Endodermal cell (in vitro differentiated cells): ENCODE data around the gene ZNF688. TPM values are rescaled to one million over a fixed set of nuclear protein-coding genes. Genes with fewer than 3 reads are reported as not detected.
A peak's percentile ranks its signal among the peaks of the same experiment; 100 is the strongest.

Source experiments
- DNase-seq: peaks from one replicate; pipeline ENCODE4 v3.0.0-alpha.2; 2017
- H3K27ac ChIP-seq: 2 replicates; pipeline ENCODE4 v1.5.1; 2013; ENCODE audit warnings: mild to moderate bottlenecking, low read depth, low read length, moderate library complexity
- H3K27me3 ChIP-seq: 2 replicates; pipeline ENCODE4 v1.6.1; 2013; ENCODE audit warnings: mild to moderate bottlenecking, low read length, moderate library complexity; ENCODE audit not compliant: insufficient read depth, control insufficient read depth, poor library complexity, severe bottlenecking
- H3K36me3 ChIP-seq: 2 replicates; pipeline ENCODE4 v1.7.0; 2013; ENCODE audit warnings: mild to moderate bottlenecking, low read length, moderate library complexity; ENCODE audit not compliant: control insufficient read depth, insufficient read depth
- H3K4me1 ChIP-seq: one replicate; pipeline ENCODE4 v1.7.0; 2013; ENCODE audit warnings: low read length; ENCODE audit not compliant: control insufficient read depth, insufficient read depth
- H3K4me3 ChIP-seq: 2 replicates; pipeline ENCODE4 v1.5.1; 2013; ENCODE audit warnings: mild to moderate bottlenecking, low read length, moderate library complexity
- H3K9ac ChIP-seq: 2 replicates; pipeline ENCODE4 v1.6.1; 2013; ENCODE audit warnings: mild to moderate bottlenecking, low read length, moderate library complexity; ENCODE audit not compliant: poor library complexity, severe bottlenecking; ENCODE audit errors: extremely low read depth
- H3K9me3 ChIP-seq: 2 replicates; pipeline ENCODE4 v1.6.1; 2013; ENCODE audit warnings: mild to moderate bottlenecking, low read length, moderate library complexity; ENCODE audit not compliant: control insufficient read depth
- H3K27ac Mint-ChIP-seq: 2 replicates; pipeline ENCODE4 v1.8.0; 2020; ENCODE audit warnings: mixed read lengths
- H3K27me3 Mint-ChIP-seq: 2 replicates; pipeline ENCODE4 v1.8.0; 2021; ENCODE audit warnings: mild to moderate bottlenecking, mixed read lengths; ENCODE audit not compliant: insufficient read depth
- H3K36me3 Mint-ChIP-seq: 2 replicates; pipeline ENCODE4 v1.8.0; 2020; ENCODE audit warnings: low read depth, mixed read lengths
- H3K4me1 Mint-ChIP-seq: 2 replicates; pipeline ENCODE4 v1.8.0; 2020; ENCODE audit warnings: mixed read lengths
- H3K4me3 Mint-ChIP-seq: 2 replicates; pipeline ENCODE4 v1.8.0; 2020; ENCODE audit warnings: mild to moderate bottlenecking, moderate library complexity, mixed read lengths
- H3K9me3 Mint-ChIP-seq: 2 replicates; pipeline ENCODE4 v1.8.0; 2020; ENCODE audit warnings: mild to moderate bottlenecking, mixed read lengths
- CTCF ChIP-seq: fragments of 200-600 bp; sonication (generic); conservative IDR thresholded peaks from 2 replicates; pipeline ENCODE4 v1.5.0; 2021; ENCODE audit warnings: antibody characterized with exemption, mild to moderate bottlenecking
- WGBS, 2 experiments: methylation state at CpG; one replicate each; pipeline versions ENCODE4 v1.1.5 to v1.1.7; 2013; ENCODE audit warnings: missing lambda C conversion rate in 2 of 2, mixed read lengths in 1 of 2; ENCODE audit not compliant: insufficient coverage in 1 of 2, insufficient read length in 1 of 2; 5-methylcytosine and 5-hydroxymethylcytosine counted together
- long read RNA-seq, 4 experiments: library from polyadenylated mRNA in 2 of 4; library from RNA in 1 of 4; library from capped mRNA in 1 of 4; stranded (forward) in 3 of 4; unstranded in 1 of 4; transcript quantifications; one replicate each; pipeline ENCODE4 v2.0.0, GENCODE V29; 2020 to 2021; ENCODE audit warnings: inconsistent platforms in 1 of 4
- polyA plus RNA-seq, 2 experiments: library from polyadenylated mRNA; stranded (reverse); fragments of 50-300 nt; gene quantifications; one replicate each; pipeline ENCODE4 v1.2.3, GENCODE V29; 2013
- total RNA-seq, 2 donors: library from RNA; stranded (reverse); fragmentation: NEBNext Ultra II Directional in 1 of 2; extraction: Animal tissue kit (Norgen Biotek cat#: 25700) in 1 of 2; gene quantifications; 2 replicates in 1 of 2; 3 replicates in 1 of 2; pipeline ENCODE4 v1.2.1, GENCODE V29; 2021

Gene ZNF688
- total RNA-seq: 1 to 10 TPM; 6.4 to 7.5 TPM
- polyA plus RNA-seq (2013, experiment 1 of 2): 9.6 TPM
- polyA plus RNA-seq (2013, experiment 2 of 2): 9.1 TPM
- long read RNA-seq, experiment 1, partial matches to known transcripts: 0 of 5 reads
- long read RNA-seq, experiment 1, other reads (novel, unspliced or antisense): 0 of 5 reads
- long read RNA-seq, experiment 2, transcript ZNF688-201 (3 exons, 2,506 nt): major isoform, 5 of 11 reads
- long read RNA-seq, experiment 2, partial matches to known transcripts: 0 of 11 reads
- long read RNA-seq, experiment 2, other reads (novel, unspliced or antisense): 2 of 11 reads
- long read RNA-seq, experiment 3, partial matches to known transcripts: 0 of 6 reads
- long read RNA-seq, experiment 3, other reads (novel, unspliced or antisense): 0 of 6 reads
- long read RNA-seq, experiment 4, partial matches to known transcripts: 0 of 6 reads
- long read RNA-seq, experiment 4, other reads (novel, unspliced or antisense): 2 of 6 reads

- peaks cover 6% of the 10 kb centered on the region for H3K4me1 ChIP-seq
- H3K4me3 ChIP-seq: peak within 1 kb of the TSS; percentile 88
Measured at GRCh38 chr16:30571445-30572322, at the start of gene ZNF688. Gene ZNF688 (minus strand): TSS chr16:30571714. CDS start chr16:30571629, 85 bp downstream.

GRCh38 chr16:30620169-30620568 lies 48.7 kb upstream of the ZNF688 start:
- H3K9me3 ChIP-seq: no peaks in the 10 kb centered on the region
- H3K9me3 Mint-ChIP-seq: peaks cover 10% of the 10 kb centered on the region
- H3K36me3 ChIP-seq: no peaks in the 10 kb centered on the region
- no peak overlapping the region for H3K27ac ChIP-seq
- no peaks in the 10 kb centered on the region for H3K36me3 Mint-ChIP-seq
- H3K4me1 ChIP-seq: no peaks in the 10 kb centered on the region
- no peak overlapping the region for H3K4me3 Mint-ChIP-seq
- peaks cover 22% of the 10 kb centered on the region for H3K27me3 ChIP-seq
- H3K9ac ChIP-seq: no peak overlapping the region
- peaks cover 44% of the 10 kb centered on the region for H3K27me3 Mint-ChIP-seq
- no peaks in the 10 kb centered on the region for H3K4me1 Mint-ChIP-seq
- no peak overlapping the region for H3K27ac Mint-ChIP-seq
- WGBS, 2 experiments: 79 to 92% methylated on average over 2 to 3 of the region's 3 CpGs
- DNase-seq: no peak
- TF ChIP-seq CTCF: no peak
- no peak overlapping the region for H3K4me3 ChIP-seq

More at GRCh38 chr16:30571445-30572322, at the start of gene ZNF688:
- H3K36me3 Mint-ChIP-seq: peaks cover 5% of the 10 kb centered on the region
- peak; percentile 98 for DNase-seq
- peak within 1 kb of the TSS; percentile 92 for H3K27ac Mint-ChIP-seq
- H3K9me3 Mint-ChIP-seq: no peaks in the 10 kb centered on the region
- H3K27ac ChIP-seq: peak within 1 kb of the TSS; percentile 72
- H3K4me1 Mint-ChIP-seq: peaks cover 12% of the 10 kb centered on the region
- H3K4me3 Mint-ChIP-seq: peak within 1 kb of the TSS; percentile 76
- WGBS, 2 experiments: 0% methylated on average over 35 to 67 of the region's 67 CpGs
- no peaks in the 10 kb centered on the region for H3K27me3 ChIP-seq
- peaks cover 3% of the 10 kb centered on the region for H3K27me3 Mint-ChIP-seq
- peak within 1 kb of the TSS; percentile 50 for H3K9ac ChIP-seq
- TF ChIP-seq CTCF: no peak
- peaks cover under 1% of the 10 kb centered on the region for H3K36me3 ChIP-seq
- H3K9me3 ChIP-seq: no peaks in the 10 kb centered on the region

GRCh38 chr16:30619638-30620037 lies 48.1 kb upstream of the ZNF688 start:
- no peak for TF ChIP-seq CTCF
- Histone ChIP-seq H3K9me3 (no peaks in the 10 kb centered on the region), H3K27ac (no peak overlapping the region), H3K27me3 (peaks cover 22% of the 10 kb centered on the region), H3K4me3 (no peak overlapping the region), H3K36me3 (no peaks in the 10 kb centered on the region), H3K9ac (no peak overlapping the region), H3K4me1 (no peaks in the 10 kb centered on the region)
- peaks cover 10% of the 10 kb centered on the region for H3K9me3 Mint-ChIP-seq
- H3K4me3 Mint-ChIP-seq: no peak overlapping the region
- peaks cover 44% of the 10 kb centered on the region for H3K27me3 Mint-ChIP-seq
- H3K4me1 Mint-ChIP-seq: no peaks in the 10 kb centered on the region
- no peak for DNase-seq
- no peaks in the 10 kb centered on the region for H3K36me3 Mint-ChIP-seq
- WGBS, 2 experiments: 89 to 95% methylated on average over 5 of the region's 5 CpGs
- H3K27ac Mint-ChIP-seq: no peak overlapping the region
